ENCODE results near the gene C5. TPM values are rescaled to one million over a fixed set of nuclear protein-coding genes. Genes with fewer than 3 reads are reported as not detected.

C5 gene
- total RNA-seq, 1 experiment from 2014 or later = 0.74 TPM

DNA sequence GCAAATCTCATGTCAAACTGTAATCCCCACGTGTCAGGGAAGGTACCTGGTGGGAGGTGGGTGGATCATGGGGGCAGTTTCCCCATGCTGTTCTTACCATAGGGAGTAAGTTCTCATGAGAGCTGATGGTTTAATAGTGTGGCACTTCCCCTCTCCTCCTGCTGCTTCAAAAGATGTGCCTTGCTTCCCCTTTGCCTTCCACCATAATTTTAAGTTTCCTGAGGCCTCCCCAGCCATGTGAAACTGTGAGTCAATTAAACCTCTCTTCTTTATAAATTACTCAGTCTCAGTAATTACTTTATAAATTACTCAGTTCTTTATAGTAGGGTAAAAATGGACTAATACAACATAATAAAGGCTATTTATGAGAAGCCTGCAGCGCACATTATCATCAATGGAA lies 17.6 kb upstream of the C5 start:
- Histone ChIP-seq H4K91ac (ENCODE audit: insufficient read length, low read depth, low read length) (no peak overlapping the region), H3K23me2 (ENCODE audit: insufficient read length, low read depth, low read length, poor library complexity, severe bottlenecking) (no peaks in the 10 kb centered on the region), H2AFZ (ENCODE audit: low read length) (no peak overlapping the region), H2BK120ac (ENCODE audit: low read depth, low read length, poor library complexity, severe bottlenecking) (no peak overlapping the region), H3K4ac (ENCODE audit: low read depth, low read length) (no peak overlapping the region), H3K4me2 (ENCODE audit: insufficient read depth, insufficient read length, low read length) (no peak overlapping the region), H3K14ac (ENCODE audit: insufficient read depth, low read length) (no peak overlapping the region), H3K18ac (ENCODE audit: insufficient read length, low read depth, low read length) (no peak overlapping the region), H3K79me1 (ENCODE audit: insufficient read depth, low read depth, low read length, poor library complexity, severe bottlenecking) (no peaks in the 10 kb centered on the region), H3K56ac (ENCODE audit: insufficient read length, low read depth, low read length) (no peak overlapping the region), H2BK15ac (ENCODE audit: low read depth, low read length) (no peak overlapping the region), H3K27ac (ENCODE audit: insufficient read length, low read depth, low read length) (no peak overlapping the region), H3K4me1 (ENCODE audit: insufficient read depth, low read length) (no peaks in the 10 kb centered on the region), H4K20me1 (ENCODE audit: control insufficient read depth, insufficient read depth, insufficient read length) (no peaks in the 10 kb centered on the region), H3K27me3 (ENCODE audit: insufficient read depth, low read length) (peaks cover 17% of the 10 kb centered on the region), H2BK5ac (ENCODE audit: insufficient read length, low read length) (no peak overlapping the region), H3K79me2 (ENCODE audit: insufficient read depth, low read length) (no peaks in the 10 kb centered on the region), H4K5ac (ENCODE audit: insufficient read length, low read depth, low read length) (no peak overlapping the region), H2AK5ac (ENCODE audit: insufficient read length, low read length) (no peak overlapping the region), H2BK12ac (ENCODE audit: insufficient read length, low read depth, low read length) (no peak overlapping the region), H3K9ac (ENCODE audit: extremely low read depth, insufficient read length, low read length) (no peak overlapping the region), H3K23ac (ENCODE audit: insufficient read length, low read depth, low read length) (no peak overlapping the region), H3K9me3 (ENCODE audit: control insufficient read depth, low read depth, low read length) (no peaks in the 10 kb centered on the region), H2BK20ac (ENCODE audit: low read depth, low read length, poor library complexity, severe bottlenecking) (no peak overlapping the region), H4K8ac (replicated peaks; ENCODE audit: insufficient read length, low read depth, low read length) (no peak overlapping the region), H3T11ph (ENCODE audit: low read length) (no peak overlapping the region)
- Mint-ChIP-seq H3K4me1 (peaks cover 5 to 7% of the 10 kb centered on the region in 2 experiments; a peak in 1 of 4 replicates), H3K27ac (no peak overlapping the region), H3K27me3 (ENCODE audit: low read depth) (peaks cover 68% of the 10 kb centered on the region), H3K4me3 (no peak overlapping the region), H3K36me3 (ENCODE audit: insufficient read depth in 1 of 3, low read depth in 3 of 3) (peaks cover 0 to 2% (median 0%) of the 10 kb centered on the region in 3 experiments; a peak in 1 of 7 replicates), H3K9me3 (peaks cover 2 to 7% of the 10 kb centered on the region in 2 experiments; a peak in 2 of 5 replicates)
- no peak for DNase-seq
- no CpG with 5 or more reads among the region's 2 CpGs for WGBS (ENCODE audit: extremely low coverage, insufficient read length, low lambda C conversion rate)
- TF ChIP-seq, protein P1, sequence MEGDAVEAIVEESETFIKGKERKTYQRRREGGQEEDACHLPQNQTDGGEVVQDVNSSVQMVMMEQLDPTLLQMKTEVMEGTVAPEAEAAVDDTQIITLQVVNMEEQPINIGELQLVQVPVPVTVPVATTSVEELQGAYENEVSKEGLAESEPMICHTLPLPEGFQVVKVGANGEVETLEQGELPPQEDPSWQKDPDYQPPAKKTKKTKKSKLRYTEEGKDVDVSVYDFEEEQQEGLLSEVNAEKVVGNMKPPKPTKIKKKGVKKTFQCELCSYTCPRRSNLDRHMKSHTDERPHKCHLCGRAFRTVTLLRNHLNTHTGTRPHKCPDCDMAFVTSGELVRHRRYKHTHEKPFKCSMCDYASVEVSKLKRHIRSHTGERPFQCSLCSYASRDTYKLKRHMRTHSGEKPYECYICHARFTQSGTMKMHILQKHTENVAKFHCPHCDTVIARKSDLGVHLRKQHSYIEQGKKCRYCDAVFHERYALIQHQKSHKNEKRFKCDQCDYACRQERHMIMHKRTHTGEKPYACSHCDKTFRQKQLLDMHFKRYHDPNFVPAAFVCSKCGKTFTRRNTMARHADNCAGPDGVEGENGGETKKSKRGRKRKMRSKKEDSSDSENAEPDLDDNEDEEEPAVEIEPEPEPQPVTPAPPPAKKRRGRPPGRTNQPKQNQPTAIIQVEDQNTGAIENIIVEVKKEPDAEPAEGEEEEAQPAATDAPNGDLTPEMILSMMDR (conservative IDR thresholded peaks at IDR 0.05) = no peak

Data from H9 (cell line).